ENCODE data around the gene FOXP3. TPM values are rescaled to one million over a fixed set of nuclear protein-coding genes. Genes with fewer than 3 reads are reported as not detected.

The FOXP3 gene
- total RNA-seq, 1 experiment from 2014 or later = 0.68 TPM

- Mint-ChIP-seq H3K4me1 (peaks cover 4 to 15% of the 10 kb centered on the region in 2 experiments; a peak in 3 of 4 replicates), H3K27ac (no peak overlapping the region), H3K4me3 (no peak overlapping the region), H3K27me3 (ENCODE audit: low read depth) (peaks cover 4% of the 10 kb centered on the region), H3K36me3 (ENCODE audit: insufficient read depth in 1 of 3, low read depth in 3 of 3) (peaks cover 0 to 7% (median 0%) of the 10 kb centered on the region in 3 experiments; a peak in 2 of 7 replicates), H3K9me3 (peaks cover 59 to 74% of the 10 kb centered on the region in 2 experiments)
- no peak overlapping the region for H4K5ac ChIP-seq (ENCODE audit: insufficient read length, low read depth, low read length)
- no peak for DNase-seq
- no peak overlapping the region for H3K27ac ChIP-seq (ENCODE audit: insufficient read length, low read depth, low read length)
- no peak overlapping the region for H4K8ac ChIP-seq (replicated peaks; ENCODE audit: insufficient read length, low read depth, low read length)
- no peak overlapping the region for H2BK120ac ChIP-seq (ENCODE audit: low read depth, low read length, poor library complexity, severe bottlenecking)
- H3K27me3 ChIP-seq (ENCODE audit: insufficient read depth, low read length) = no peaks in the 10 kb centered on the region
- no peaks in the 10 kb centered on the region for H3K79me2 ChIP-seq (ENCODE audit: insufficient read depth, low read length)
- no peak overlapping the region for H3K56ac ChIP-seq (ENCODE audit: insufficient read length, low read depth, low read length)
- no peaks in the 10 kb centered on the region for H4K20me1 ChIP-seq (ENCODE audit: control insufficient read depth, insufficient read depth, insufficient read length)
- no peak overlapping the region for H2BK20ac ChIP-seq (ENCODE audit: low read depth, low read length, poor library complexity, severe bottlenecking)
- no peak overlapping the region for H3K4ac ChIP-seq (ENCODE audit: low read depth, low read length)
- no peaks in the 10 kb centered on the region for H3K79me1 ChIP-seq (ENCODE audit: insufficient read depth, low read depth, low read length, poor library complexity, severe bottlenecking)
- H2BK15ac ChIP-seq (ENCODE audit: low read depth, low read length) = no peak overlapping the region
- H3K23me2 ChIP-seq (ENCODE audit: insufficient read length, low read depth, low read length, poor library complexity, severe bottlenecking) = peaks cover 10% of the 10 kb centered on the region
- no peak overlapping the region for H3K4me2 ChIP-seq (ENCODE audit: insufficient read depth, insufficient read length, low read length)
- no peak overlapping the region for H3K23ac ChIP-seq (ENCODE audit: insufficient read length, low read depth, low read length)
- H3K9ac ChIP-seq (ENCODE audit: extremely low read depth, insufficient read length, low read length) = no peak overlapping the region
- no peak overlapping the region for H2BK5ac ChIP-seq (ENCODE audit: insufficient read length, low read length)
- WGBS (ENCODE audit: extremely low coverage, insufficient read length, low lambda C conversion rate) = no CpG with 5 or more reads among the region's 6 CpGs
- no peak overlapping the region for H3K18ac ChIP-seq (ENCODE audit: insufficient read length, low read depth, low read length)
- no peak overlapping the region for H4K91ac ChIP-seq (ENCODE audit: insufficient read length, low read depth, low read length)
- TF ChIP-seq CTCF (conservative IDR thresholded peaks at IDR 0.05) = no peak
- no peak overlapping the region for H2AK5ac ChIP-seq (ENCODE audit: insufficient read length, low read length)
- no peak overlapping the region for H2BK12ac ChIP-seq (ENCODE audit: insufficient read length, low read depth, low read length)
- H3K9me3 ChIP-seq (ENCODE audit: control insufficient read depth, low read depth, low read length) = peaks cover 18% of the 10 kb centered on the region
- no peak overlapping the region for H2AFZ ChIP-seq (ENCODE audit: low read length)
- H3K4me1 ChIP-seq (ENCODE audit: insufficient read depth, low read length) = no peaks in the 10 kb centered on the region
- no peak overlapping the region for H3T11ph ChIP-seq (ENCODE audit: low read length)
- H3K14ac ChIP-seq (ENCODE audit: insufficient read depth, low read length) = no peak overlapping the region
These were observed 60.5 kb downstream of the FOXP3 start for GRCh38 chrX:49204017-49204416.
